GM19035 (cell line): ENCODE data around the gene LARP1B.
"Not testable (repeated sequence)": the region's sequence is repeated elsewhere in the genome, so short reads cannot be mapped to it uniquely, and the experiment has no call there.

Experiments used
- ATAC-seq: cut with Tn5 transposase; IDR thresholded peaks from one replicate; pipeline ENCODE4 v1.9.1; 2021; ENCODE audit not compliant: unreplicated experiment

LARP1B gene

GRCh38 chr4:128220286-128221235 lies 159.4 kb downstream of the LARP1B start:
- no peak for ATAC-seq

GRCh38 chr4:128221586-128221985 lies 160.5 kb downstream of the LARP1B start:
- ATAC-seq, result no peak

GRCh38 chr4:128225148-128225547 lies 164.0 kb downstream of the LARP1B start:
- ATAC-seq, result no peak

- no peak for ATAC-seq
Observed at GRCh38 chr4:128227991-128228571, 167.0 kb downstream of the LARP1B start.

DNA sequence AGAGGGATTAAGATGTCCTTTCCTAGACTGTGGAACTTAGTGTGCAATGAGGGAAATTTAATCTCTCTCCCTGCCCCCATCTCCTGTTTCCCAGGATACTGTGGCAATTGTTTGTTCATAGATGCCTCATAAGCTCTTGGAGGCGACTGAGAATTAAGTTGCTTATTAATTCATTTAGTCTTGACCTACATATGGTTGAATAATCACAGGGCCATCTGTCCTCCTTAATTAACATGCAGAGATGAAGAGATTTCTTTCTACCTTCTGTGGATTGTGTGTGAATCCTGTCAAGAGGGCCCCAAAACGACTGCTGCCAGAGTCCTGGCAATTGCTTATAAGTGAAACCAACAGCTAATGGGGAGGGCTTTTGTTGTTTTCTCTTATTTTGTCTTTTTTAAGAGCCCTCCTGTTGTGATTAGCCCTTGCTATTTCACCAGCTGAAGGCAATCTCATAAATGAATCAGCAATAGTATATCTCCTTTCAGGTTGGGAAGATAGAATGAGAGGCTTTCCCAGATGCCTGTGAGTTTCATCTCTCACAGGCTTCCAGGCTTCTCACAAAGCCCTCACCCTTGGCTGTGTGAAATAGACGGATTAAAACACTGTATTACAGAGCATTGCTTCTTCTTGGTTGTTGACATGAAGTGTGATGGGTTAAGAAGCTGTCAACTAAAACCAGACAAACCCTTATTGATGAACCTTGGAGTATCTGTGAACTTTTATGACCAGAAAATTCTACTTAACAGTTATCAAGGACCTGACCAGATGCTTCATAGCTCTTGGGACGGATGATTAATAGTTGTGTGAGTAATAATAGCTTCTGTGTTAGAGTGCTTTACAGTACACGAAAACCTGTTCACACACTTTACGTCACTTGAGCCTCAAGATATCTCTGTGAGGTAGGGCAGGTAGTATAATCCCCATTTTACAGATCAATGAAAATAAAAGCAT lies 168.0 kb downstream of the LARP1B start:
- no peak for ATAC-seq

DNA sequence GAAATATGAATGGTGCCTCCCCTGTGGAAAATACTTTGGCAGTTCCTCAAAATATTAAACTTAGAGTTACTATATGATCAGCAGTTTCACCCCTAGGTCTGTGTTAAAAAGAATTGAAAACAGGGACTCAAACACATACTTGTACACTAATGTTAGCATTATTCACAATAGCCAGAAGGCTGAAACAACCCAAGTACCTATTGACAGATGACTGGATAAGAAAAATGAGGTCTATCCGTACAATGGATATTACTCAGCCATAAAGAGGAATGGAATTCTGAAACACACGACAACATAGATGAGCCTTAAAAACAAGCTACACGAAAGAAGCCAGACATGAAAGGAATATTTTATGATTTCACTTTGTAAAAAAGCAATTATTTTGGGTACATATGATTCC lies 171.6 kb downstream of the LARP1B start:
- ATAC-seq, result no peak

DNA sequence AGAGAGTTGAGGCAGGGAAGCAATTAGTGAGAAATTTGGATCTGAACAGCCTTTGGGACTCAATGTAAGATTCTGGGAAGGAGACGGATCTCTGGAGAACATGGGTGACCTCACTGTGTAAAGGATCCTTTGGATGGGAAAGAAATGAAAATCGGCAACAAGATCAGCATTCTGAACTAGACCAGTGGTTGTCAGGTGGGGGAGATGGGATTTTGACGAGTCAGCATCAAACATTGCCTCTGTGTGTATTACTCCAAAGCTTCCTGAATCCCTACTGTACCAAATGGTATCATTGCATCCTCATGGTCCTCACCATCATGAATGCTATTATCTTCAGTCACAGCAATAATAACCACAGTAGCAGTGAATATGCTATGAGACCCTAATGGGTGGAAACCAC lies 173.7 kb downstream of the LARP1B start:
- ATAC-seq, result no peak

DNA sequence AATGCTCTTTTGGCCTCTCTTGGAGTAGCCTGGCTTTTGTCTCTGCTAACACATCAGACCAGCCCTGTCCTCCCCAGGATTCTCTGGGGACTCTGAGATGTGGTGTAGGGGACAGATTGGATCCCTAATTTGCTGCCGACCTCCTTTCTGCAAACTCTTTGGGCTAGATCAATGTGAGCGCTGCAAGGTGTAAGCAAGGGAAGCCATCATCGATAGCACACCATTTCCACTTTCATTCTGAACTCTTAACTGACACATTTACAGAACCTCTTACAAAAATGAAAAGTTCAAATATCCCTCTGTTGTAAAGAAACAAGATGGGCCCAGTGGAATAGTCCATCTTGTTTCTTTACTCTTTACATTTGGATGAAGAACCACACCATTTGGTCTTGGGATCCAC lies 179.9 kb downstream of the LARP1B start:
- ATAC-seq, result peak; percentile 56

GRCh38 chr4:128241425-128241913 lies 180.4 kb downstream of the LARP1B start:
- ATAC-seq, result peak; percentile 51

DNA sequence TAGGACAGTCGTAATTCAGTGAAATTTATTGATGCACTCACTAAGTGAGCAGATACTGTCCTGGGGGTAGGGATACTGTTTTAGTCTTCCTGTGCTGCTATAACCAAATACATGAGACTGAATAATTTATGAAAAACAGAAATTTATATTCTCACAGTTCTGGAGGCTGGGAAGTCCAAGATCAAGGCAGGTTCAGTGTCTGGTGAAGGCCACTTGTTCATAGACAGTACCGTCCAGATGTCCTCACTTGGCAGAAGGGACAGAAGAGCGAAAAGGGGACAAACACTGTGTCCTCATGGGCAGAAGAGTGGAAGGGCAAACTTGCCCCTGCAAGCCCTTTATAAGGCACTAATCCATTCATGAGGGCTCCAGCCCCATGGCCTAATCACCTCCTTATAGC lies 180.9 kb downstream of the LARP1B start:
- ATAC-seq, result no peak

- no peak for ATAC-seq
Observed at GRCh38 chr4:128242601-128243000, 181.5 kb downstream of the LARP1B start.

DNA sequence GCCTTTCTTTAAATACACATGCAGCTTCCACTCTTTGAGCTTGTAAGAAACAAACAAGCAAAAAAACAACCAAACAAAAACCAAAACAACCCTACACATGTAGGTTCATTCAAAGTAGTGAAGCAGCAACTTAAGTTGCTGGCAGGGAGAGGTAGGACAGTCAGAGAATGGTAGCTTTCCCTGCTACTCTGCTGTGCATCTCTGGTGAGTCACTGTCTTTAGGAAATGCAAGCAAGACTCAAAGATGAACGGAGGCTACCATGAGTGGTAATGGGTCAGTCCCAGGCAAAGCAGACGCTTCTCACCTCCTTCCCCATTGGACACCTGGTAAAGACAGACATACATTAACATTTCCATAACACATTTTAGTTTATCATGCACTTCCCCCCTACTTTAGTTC lies 183.3 kb downstream of the LARP1B start:
- ATAC-seq, result no peak

- ATAC-seq, result not testable (repeated sequence)
Observed at GRCh38 chr4:128245391-128245790, 184.3 kb downstream of the LARP1B start.

DNA sequence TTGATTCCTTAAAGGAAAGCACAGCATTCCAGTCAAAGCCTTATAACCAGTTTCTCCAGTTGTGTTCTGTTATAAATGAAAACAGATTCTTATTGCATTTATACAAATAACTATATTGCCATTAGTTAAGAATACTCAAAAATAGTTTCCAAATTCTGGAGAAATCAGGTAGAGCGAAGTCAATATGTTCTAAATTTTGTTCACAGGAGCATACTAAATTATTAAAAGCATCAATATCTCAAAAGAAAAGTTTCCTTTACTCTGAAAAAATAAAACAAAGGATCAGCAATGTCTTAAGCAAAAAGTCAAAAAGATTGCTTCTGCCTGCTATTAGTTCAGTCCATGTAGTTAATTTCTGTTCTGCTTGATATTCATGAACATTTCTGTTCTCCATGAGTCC lies 186.8 kb downstream of the LARP1B start:
- no peak for ATAC-seq

- ATAC-seq, result no peak
Observed at GRCh38 chr4:128249787-128250668, 188.9 kb downstream of the LARP1B start.

DNA sequence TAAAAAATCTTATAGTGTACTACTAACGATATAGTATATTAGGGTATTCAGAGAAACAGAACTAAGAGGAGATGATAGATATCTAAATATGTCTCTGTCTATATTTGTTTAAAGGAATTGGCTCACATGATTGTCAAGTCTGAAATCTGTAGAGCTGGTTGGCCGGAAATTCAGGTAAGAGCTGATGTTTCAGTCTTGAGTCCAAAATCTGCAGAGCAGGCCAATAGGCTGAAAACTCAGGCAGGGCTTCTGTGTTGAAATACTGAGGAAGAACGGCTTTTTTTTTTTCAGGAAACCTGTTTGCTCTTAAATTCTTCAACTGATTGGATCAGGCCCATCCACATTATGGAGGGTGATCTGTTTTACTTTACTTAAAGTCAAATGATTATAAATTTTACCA lies 194.8 kb downstream of the LARP1B start:
- ATAC-seq, result no peak

GRCh38 chr4:128256539-128256938 lies 195.4 kb downstream of the LARP1B start:
- ATAC-seq, result no peak

- not testable (repeated sequence) for ATAC-seq
Observed at GRCh38 chr4:128258166-128258565, 197.1 kb downstream of the LARP1B start.

GRCh38 chr4:128259889-128260288 lies 198.8 kb downstream of the LARP1B start:
- ATAC-seq, result not testable (repeated sequence)
